ENCODE results near the gene C2CD2.

Gene C2CD2

GRCh38 chr21:41876396-41876795 lies 77.4 kb downstream of the C2CD2 start:
- Histone ChIP-seq H3K56ac (ENCODE audit: low read length) (no peak overlapping the region), H3K79me1 (ENCODE audit: low read length) (peaks cover 9% of the 10 kb centered on the region), H3K4me2 (ENCODE audit: low read length) (no peak overlapping the region), H3K23ac (ENCODE audit: low read length) (no peak overlapping the region), H4K5ac (ENCODE audit: low read length) (no peak overlapping the region), H2AK5ac (ENCODE audit: low read length) (no peak overlapping the region), H3K27me3 (ENCODE audit: insufficient read depth, low read length, poor library complexity) (no peaks in the 10 kb centered on the region), H4K8ac (ENCODE audit: low read depth, low read length) (no peak overlapping the region), H2BK5ac (ENCODE audit: low read length) (no peak overlapping the region), H2BK15ac (replicated peaks; ENCODE audit: low read depth) (no peak overlapping the region), H3K4me3 (ENCODE audit: low read length) (no peak overlapping the region), H3K9ac (ENCODE audit: low read length) (no peak overlapping the region), H3K18ac (ENCODE audit: low read length) (no peak overlapping the region), H3K27ac (ENCODE audit: low read depth, low read length) (no peak overlapping the region), H3K4me1 (ENCODE audit: control insufficient read depth, low read depth, low read length) (no peaks in the 10 kb centered on the region), H2BK120ac (ENCODE audit: low read depth, low read length) (no peak overlapping the region), H3K36me3 (ENCODE audit: control insufficient read depth, insufficient read depth, low read length) (no peaks in the 10 kb centered on the region), H3K79me2 (ENCODE audit: control insufficient read depth, insufficient read depth, low read length) (peaks cover 2% of the 10 kb centered on the region), H3K4ac (ENCODE audit: low read depth, low read length) (no peak overlapping the region)
- no CpG with 5 or more reads among the region's 8 CpGs for WGBS (ENCODE audit: extremely low coverage, insufficient coverage, low lambda C conversion rate)
- no peak for DNase-seq

GRCh38 chr21:41875086-41875485 lies 78.7 kb downstream of the C2CD2 start:
- H3K36me3 ChIP-seq (ENCODE audit: control insufficient read depth, insufficient read depth, low read length) = no peaks in the 10 kb centered on the region
- no peak overlapping the region for H3K18ac ChIP-seq (ENCODE audit: low read length)
- WGBS (ENCODE audit: extremely low coverage, insufficient coverage, low lambda C conversion rate) = no CpG with 5 or more reads among the region's 8 CpGs
- H3K27ac ChIP-seq (ENCODE audit: low read depth, low read length) = no peak overlapping the region
- no peak overlapping the region for H3K23ac ChIP-seq (ENCODE audit: low read length)
- H3K27me3 ChIP-seq (ENCODE audit: insufficient read depth, low read length, poor library complexity) = no peaks in the 10 kb centered on the region
- H3K4me2 ChIP-seq (ENCODE audit: low read length) = no peak overlapping the region
- H3K4me3 ChIP-seq (ENCODE audit: low read length) = no peak overlapping the region
- no peak overlapping the region for H4K8ac ChIP-seq (ENCODE audit: low read depth, low read length)
- H3K79me2 ChIP-seq (ENCODE audit: control insufficient read depth, insufficient read depth, low read length) = peaks cover 2% of the 10 kb centered on the region
- H2BK15ac ChIP-seq (replicated peaks; ENCODE audit: low read depth) = no peak overlapping the region
- no peak overlapping the region for H3K9ac ChIP-seq (ENCODE audit: low read length)
- H3K79me1 ChIP-seq (ENCODE audit: low read length) = peaks cover 10% of the 10 kb centered on the region
- no peak overlapping the region for H3K4ac ChIP-seq (ENCODE audit: low read depth, low read length)
- no peak overlapping the region for H2AK5ac ChIP-seq (ENCODE audit: low read length)
- no peak overlapping the region for H3K56ac ChIP-seq (ENCODE audit: low read length)
- H2BK5ac ChIP-seq (ENCODE audit: low read length) = no peak overlapping the region
- no peak overlapping the region for H2BK120ac ChIP-seq (ENCODE audit: low read depth, low read length)
- no peaks in the 10 kb centered on the region for H3K4me1 ChIP-seq (ENCODE audit: control insufficient read depth, low read depth, low read length)
- H4K5ac ChIP-seq (ENCODE audit: low read length) = no peak overlapping the region
- no peak for DNase-seq

- Histone ChIP-seq H4K5ac (ENCODE audit: low read length) (no peak overlapping the region), H3K4me1 (ENCODE audit: control insufficient read depth, low read depth, low read length) (no peaks in the 10 kb centered on the region), H3K79me1 (ENCODE audit: low read length) (peaks cover 10% of the 10 kb centered on the region), H3K18ac (ENCODE audit: low read length) (no peak overlapping the region), H3K23ac (ENCODE audit: low read length) (no peak overlapping the region), H3K4ac (ENCODE audit: low read depth, low read length) (no peak overlapping the region), H3K79me2 (ENCODE audit: control insufficient read depth, insufficient read depth, low read length) (peaks cover 2% of the 10 kb centered on the region), H2BK120ac (ENCODE audit: low read depth, low read length) (no peak overlapping the region), H3K27me3 (ENCODE audit: insufficient read depth, low read length, poor library complexity) (no peaks in the 10 kb centered on the region), H2AK5ac (ENCODE audit: low read length) (no peak overlapping the region), H3K4me2 (ENCODE audit: low read length) (no peak overlapping the region), H2BK15ac (replicated peaks; ENCODE audit: low read depth) (no peak overlapping the region), H3K27ac (ENCODE audit: low read depth, low read length) (no peak overlapping the region), H3K36me3 (ENCODE audit: control insufficient read depth, insufficient read depth, low read length) (no peaks in the 10 kb centered on the region), H3K56ac (ENCODE audit: low read length) (no peak overlapping the region), H2BK5ac (ENCODE audit: low read length) (no peak overlapping the region), H4K8ac (ENCODE audit: low read depth, low read length) (no peak overlapping the region), H3K4me3 (ENCODE audit: low read length) (no peak overlapping the region), H3K9ac (ENCODE audit: low read length) (no peak overlapping the region)
- no CpG with 5 or more reads among the region's 11 CpGs for WGBS (ENCODE audit: extremely low coverage, insufficient coverage, low lambda C conversion rate)
- no peak for DNase-seq
These were observed 79.2 kb downstream of the C2CD2 start for GRCh38 chr21:41874611-41875010.

GRCh38 chr21:41873426-41873825 lies 80.4 kb downstream of the C2CD2 start:
- Histone ChIP-seq H2AK5ac (ENCODE audit: low read length) (no peak overlapping the region), H3K4me2 (ENCODE audit: low read length) (no peak overlapping the region), H4K8ac (ENCODE audit: low read depth, low read length) (no peak overlapping the region), H3K79me1 (ENCODE audit: low read length) (peaks cover 10% of the 10 kb centered on the region), H3K9ac (ENCODE audit: low read length) (no peak overlapping the region), H3K23ac (ENCODE audit: low read length) (no peak overlapping the region), H2BK5ac (ENCODE audit: low read length) (no peak overlapping the region), H3K27ac (ENCODE audit: low read depth, low read length) (no peak overlapping the region), H2BK15ac (replicated peaks; ENCODE audit: low read depth) (no peak overlapping the region), H3K4me3 (ENCODE audit: low read length) (no peak overlapping the region), H3K4me1 (ENCODE audit: control insufficient read depth, low read depth, low read length) (no peaks in the 10 kb centered on the region), H3K18ac (ENCODE audit: low read length) (no peak overlapping the region), H3K79me2 (ENCODE audit: control insufficient read depth, insufficient read depth, low read length) (peaks cover 2% of the 10 kb centered on the region), H3K4ac (ENCODE audit: low read depth, low read length) (no peak overlapping the region), H3K27me3 (ENCODE audit: insufficient read depth, low read length, poor library complexity) (no peaks in the 10 kb centered on the region), H3K36me3 (ENCODE audit: control insufficient read depth, insufficient read depth, low read length) (no peaks in the 10 kb centered on the region), H4K5ac (ENCODE audit: low read length) (no peak overlapping the region), H3K56ac (ENCODE audit: low read length) (no peak overlapping the region), H2BK120ac (ENCODE audit: low read depth, low read length) (no peak overlapping the region)
- WGBS (ENCODE audit: extremely low coverage, insufficient coverage, low lambda C conversion rate) = no CpG with 5 or more reads among the region's 6 CpGs
- no peak for DNase-seq

GRCh38 chr21:41873005-41873404 lies 80.8 kb downstream of the C2CD2 start:
- Histone ChIP-seq H2BK15ac (replicated peaks; ENCODE audit: low read depth) (no peak overlapping the region), H3K36me3 (ENCODE audit: control insufficient read depth, insufficient read depth, low read length) (no peaks in the 10 kb centered on the region), H2AK5ac (ENCODE audit: low read length) (no peak overlapping the region), H3K4me2 (ENCODE audit: low read length) (no peak overlapping the region), H4K5ac (ENCODE audit: low read length) (no peak overlapping the region), H3K18ac (ENCODE audit: low read length) (no peak overlapping the region), H3K23ac (ENCODE audit: low read length) (no peak overlapping the region), H2BK5ac (ENCODE audit: low read length) (no peak overlapping the region), H2BK120ac (ENCODE audit: low read depth, low read length) (no peak overlapping the region), H3K56ac (ENCODE audit: low read length) (no peak overlapping the region), H3K4me3 (ENCODE audit: low read length) (no peak overlapping the region), H3K9ac (ENCODE audit: low read length) (no peak overlapping the region), H3K79me2 (ENCODE audit: control insufficient read depth, insufficient read depth, low read length) (peaks cover 2% of the 10 kb centered on the region), H3K27ac (ENCODE audit: low read depth, low read length) (no peak overlapping the region), H3K4ac (ENCODE audit: low read depth, low read length) (no peak overlapping the region), H4K8ac (ENCODE audit: low read depth, low read length) (no peak overlapping the region), H3K4me1 (ENCODE audit: control insufficient read depth, low read depth, low read length) (no peaks in the 10 kb centered on the region), H3K79me1 (ENCODE audit: low read length) (peaks cover 10% of the 10 kb centered on the region), H3K27me3 (ENCODE audit: insufficient read depth, low read length, poor library complexity) (no peaks in the 10 kb centered on the region)
- WGBS (ENCODE audit: extremely low coverage, insufficient coverage, low lambda C conversion rate) = no CpG with 5 or more reads among the region's 13 CpGs
- no peak for DNase-seq

DNA sequence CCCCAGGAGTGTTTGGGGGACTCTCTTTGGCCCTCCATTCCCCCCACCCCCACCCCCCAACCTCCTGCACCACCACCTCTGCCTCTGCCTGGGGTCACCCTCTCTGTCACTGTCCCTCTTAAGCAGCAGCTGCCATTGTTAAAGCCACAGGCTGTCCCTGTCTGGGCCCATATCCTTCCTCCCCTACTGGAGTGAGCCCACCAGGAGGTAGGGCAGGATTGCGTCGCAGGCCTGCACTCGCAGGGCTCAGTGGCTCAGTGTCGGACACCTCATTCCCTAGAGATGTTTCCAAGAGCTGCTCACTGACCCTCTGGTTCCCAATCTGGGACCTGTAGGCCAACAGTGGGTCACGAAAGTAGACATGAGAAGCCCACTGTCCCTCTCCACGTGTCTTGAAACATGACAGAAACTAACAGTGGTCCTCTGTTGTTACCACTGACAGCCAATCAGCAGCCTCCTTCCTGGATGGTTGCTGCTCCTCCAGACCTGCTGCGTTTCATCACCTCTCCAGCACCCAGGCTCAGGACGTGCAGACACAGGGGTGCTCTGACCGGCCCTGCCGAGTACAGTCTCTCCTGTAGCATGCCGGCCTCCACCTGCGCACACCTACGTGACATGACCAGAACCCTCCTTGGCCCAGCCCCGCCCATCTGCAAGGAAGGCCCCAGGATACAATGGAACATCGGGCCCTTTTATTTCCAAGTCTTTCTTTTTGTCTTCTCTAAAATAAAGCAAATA lies 82.4 kb downstream of the C2CD2 start:
- H3K23ac ChIP-seq (ENCODE audit: low read length) = no peak overlapping the region
- H3K79me1 ChIP-seq (ENCODE audit: low read length) = peaks cover 11% of the 10 kb centered on the region
- H3K36me3 ChIP-seq (ENCODE audit: control insufficient read depth, insufficient read depth, low read length) = no peaks in the 10 kb centered on the region
- WGBS (ENCODE audit: extremely low coverage, insufficient coverage, low lambda C conversion rate) = no CpG with 5 or more reads among the region's 15 CpGs
- H3K4me1 ChIP-seq (ENCODE audit: control insufficient read depth, low read depth, low read length) = no peaks in the 10 kb centered on the region
- no peak overlapping the region for H2AK5ac ChIP-seq (ENCODE audit: low read length)
- H3K56ac ChIP-seq (ENCODE audit: low read length) = no peak overlapping the region
- no peak overlapping the region for H2BK5ac ChIP-seq (ENCODE audit: low read length)
- no peaks in the 10 kb centered on the region for H3K27me3 ChIP-seq (ENCODE audit: insufficient read depth, low read length, poor library complexity)
- no peak for DNase-seq
- no peak overlapping the region for H2BK120ac ChIP-seq (ENCODE audit: low read depth, low read length)
- no peak overlapping the region for H3K9ac ChIP-seq (ENCODE audit: low read length)
- no peak overlapping the region for H3K27ac ChIP-seq (ENCODE audit: low read depth, low read length)
- no peak overlapping the region for H3K18ac ChIP-seq (ENCODE audit: low read length)
- H2BK15ac ChIP-seq (replicated peaks; ENCODE audit: low read depth) = no peak overlapping the region
- H3K4me3 ChIP-seq (ENCODE audit: low read length) = no peak overlapping the region
- peaks cover 2% of the 10 kb centered on the region for H3K79me2 ChIP-seq (ENCODE audit: control insufficient read depth, insufficient read depth, low read length)
- no peak overlapping the region for H3K4ac ChIP-seq (ENCODE audit: low read depth, low read length)
- no peak overlapping the region for H4K8ac ChIP-seq (ENCODE audit: low read depth, low read length)
- H4K5ac ChIP-seq (ENCODE audit: low read length) = no peak overlapping the region
- H3K4me2 ChIP-seq (ENCODE audit: low read length) = no peak overlapping the region
